Measurements from ENCODE around the gene LCE3C.
"Not testable (repeated sequence)": the region's sequence is repeated elsewhere in the genome, so short reads cannot be mapped to it uniquely, and the experiment has no call there.

Gene LCE3C

GRCh38 chr1:152599934-152600333, at the start of gene LCE3C:
TSS of gene LCE3C (plus strand) at chr1:152600234. CDS start at chr1:152600732, 498 bp downstream.
- DNase-seq = no peak
- in situ Hi-C loops (cut with HindIII; ENCODE audit: low pct_ligation_motif_present, low pct_unique_long_range_greater_than_20kb, low sequenced_read_pairs) = no loop called here

- DNase-seq = no peak
- in situ Hi-C loops (cut with HindIII; ENCODE audit: low pct_ligation_motif_present, low pct_unique_long_range_greater_than_20kb, low sequenced_read_pairs) = no loop called here
Measured at GRCh38 chr1:152565115-152565514, 34.9 kb upstream of the LCE3C start.

GRCh38 chr1:152565535-152566215, 34.4 kb upstream of the LCE3C start:
- in situ Hi-C loops (cut with HindIII; ENCODE audit: low pct_ligation_motif_present, low pct_unique_long_range_greater_than_20kb, low sequenced_read_pairs) = no loop called here
- no peak for DNase-seq

GRCh38 chr1:152566681-152567080, 33.4 kb upstream of the LCE3C start, which contains the start of gene LCE3E:
TSS of gene LCE3E (minus strand) at chr1:152566780. CDS start at chr1:152566208, 572 bp downstream.
- DNase-seq = no peak
- in situ Hi-C loops (cut with HindIII; ENCODE audit: low pct_ligation_motif_present, low pct_unique_long_range_greater_than_20kb, low sequenced_read_pairs) = no loop called here

GRCh38 chr1:152577168-152577567, 22.9 kb upstream of the LCE3C start:
- no peak for DNase-seq
- in situ Hi-C loops (cut with HindIII; ENCODE audit: low pct_ligation_motif_present, low pct_unique_long_range_greater_than_20kb, low sequenced_read_pairs) = no loop called here

- DNase-seq; in situ Hi-C loops (cut with HindIII; ENCODE audit: low pct_ligation_motif_present, low pct_unique_long_range_greater_than_20kb, low sequenced_read_pairs): not testable (repeated sequence)
Measured at GRCh38 chr1:152579526-152579925, 20.5 kb upstream of the LCE3C start.

GRCh38 chr1:152580433-152580832, 19.6 kb upstream of the LCE3C start, which contains the start of gene LCE3D:
TSS of gene LCE3D (minus strand) at chr1:152580516. CDS start at chr1:152579936, 580 bp downstream.
- no peak for DNase-seq
- in situ Hi-C loops (cut with HindIII; ENCODE audit: low pct_ligation_motif_present, low pct_unique_long_range_greater_than_20kb, low sequenced_read_pairs) = no loop called here

GRCh38 chr1:152582647-152583046, 17.4 kb upstream of the LCE3C start:
- in situ Hi-C loops (cut with HindIII; ENCODE audit: low pct_ligation_motif_present, low pct_unique_long_range_greater_than_20kb, low sequenced_read_pairs) = no loop called here
- no peak for DNase-seq

- DNase-seq = no peak
- in situ Hi-C loops (cut with HindIII; ENCODE audit: low pct_ligation_motif_present, low pct_unique_long_range_greater_than_20kb, low sequenced_read_pairs) = no loop called here
Measured at GRCh38 chr1:152585586-152585985, 14.4 kb upstream of the LCE3C start.

- DNase-seq = no peak
- in situ Hi-C loops (cut with HindIII; ENCODE audit: low pct_ligation_motif_present, low pct_unique_long_range_greater_than_20kb, low sequenced_read_pairs) = no loop called here
Measured at GRCh38 chr1:152596986-152597385, 3.0 kb upstream of the LCE3C start.

- in situ Hi-C loops (cut with HindIII; ENCODE audit: low pct_ligation_motif_present, low pct_unique_long_range_greater_than_20kb, low sequenced_read_pairs) = no loop called here
Measured at GRCh38 chr1:152613511-152613910, 13.5 kb downstream of the LCE3C start, which contains the start of gene LCE3B. TSS of gene LCE3B (plus strand) at chr1:152613811. CDS start at chr1:152613811, 0 bp downstream.

GRCh38 chr1:152621993-152622392, 22.0 kb downstream of the LCE3C start:
- DNase-seq = peak; percentile 0
- in situ Hi-C loops (cut with HindIII; ENCODE audit: low pct_ligation_motif_present, low pct_unique_long_range_greater_than_20kb, low sequenced_read_pairs) = no loop called here

More at GRCh38 chr1:152613511-152613910, 13.5 kb downstream of the LCE3C start, which contains the start of gene LCE3B:
- DNase-seq = no peak

GRCh38 chr1:152622803-152623202, 22.8 kb downstream of the LCE3C start, which contains the start of gene LCE3A:
TSS of gene LCE3A (minus strand) at chr1:152623103. CDS start at chr1:152623103, 0 bp downstream.
- DNase-seq = peak; percentile 0

GRCh38 chr1:152623203-152623844, 23.3 kb downstream of the LCE3C start:
- peak; percentile 29 for DNase-seq

More at GRCh38 chr1:152622803-152623202, 22.8 kb downstream of the LCE3C start, which contains the start of gene LCE3A:
- in situ Hi-C loops (cut with HindIII; ENCODE audit: low pct_ligation_motif_present, low pct_unique_long_range_greater_than_20kb, low sequenced_read_pairs) = no loop called here

GRCh38 chr1:152626744-152627143, 26.7 kb downstream of the LCE3C start:
- in situ Hi-C loops (cut with HindIII; ENCODE audit: low pct_ligation_motif_present, low pct_unique_long_range_greater_than_20kb, low sequenced_read_pairs) = no loop called here

More at GRCh38 chr1:152623203-152623844, 23.3 kb downstream of the LCE3C start:
- in situ Hi-C loops (cut with HindIII; ENCODE audit: low pct_ligation_motif_present, low pct_unique_long_range_greater_than_20kb, low sequenced_read_pairs) = no loop called here

GRCh38 chr1:152630596-152630995, 30.6 kb downstream of the LCE3C start:
- in situ Hi-C loops (cut with HindIII; ENCODE audit: low pct_ligation_motif_present, low pct_unique_long_range_greater_than_20kb, low sequenced_read_pairs) = no loop called here
- DNase-seq = peak; percentile 0

More at GRCh38 chr1:152626744-152627143, 26.7 kb downstream of the LCE3C start:
- DNase-seq = peak; percentile 0

- in situ Hi-C loops (cut with HindIII; ENCODE audit: low pct_ligation_motif_present, low pct_unique_long_range_greater_than_20kb, low sequenced_read_pairs) = no loop called here
Measured at GRCh38 chr1:152640351-152640750, 40.3 kb downstream of the LCE3C start.

GRCh38 chr1:152643945-152644344, 43.9 kb downstream of the LCE3C start:
- DNase-seq = no peak
- in situ Hi-C loops (cut with HindIII; ENCODE audit: low pct_ligation_motif_present, low pct_unique_long_range_greater_than_20kb, low sequenced_read_pairs) = no loop called here

More at GRCh38 chr1:152640351-152640750, 40.3 kb downstream of the LCE3C start:
- DNase-seq = no peak

GRCh38 chr1:152645146-152645545, 45.1 kb downstream of the LCE3C start:
- no peak for DNase-seq
- in situ Hi-C loops (cut with HindIII; ENCODE audit: low pct_ligation_motif_present, low pct_unique_long_range_greater_than_20kb, low sequenced_read_pairs) = no loop called here

Data from ACHN (cell line).